SK-N-MC (cell line): ENCODE measurements around the gene SELENOV.

ENCODE experiments used
- DNase-seq: peaks from one replicate; pipeline ENCODE4 v3.0.0-alpha.2; 2011; ENCODE audit warnings: low read depth, low spot score
- H3K27ac ChIP-seq: fragments of 200-600 bp; sonication (generic); 2 replicates; pipeline ENCODE4 v1.5.1; 2016; ENCODE audit warnings: mixed run types
- H3K36me3 ChIP-seq: fragments of 200-600 bp; sonication (generic); 2 replicates; pipeline ENCODE4 v1.6.1; 2017; ENCODE audit warnings: antibody characterized with exemption, low read length, mixed read lengths; ENCODE audit not compliant: insufficient read depth
- H3K4me3 ChIP-seq: fragments of 200-600 bp; sonication (generic); 2 replicates; pipeline ENCODE4 v1.5.1; 2016
- H3K9ac ChIP-seq: fragments of 200-600 bp; sonication (generic); 2 replicates; pipeline ENCODE4 v1.8.0; 2017; ENCODE audit warnings: mixed run types, mixed read lengths; ENCODE audit not compliant: insufficient read length
- H3K9me3 ChIP-seq: fragments of 200-600 bp; sonication (generic); 2 replicates; pipeline ENCODE4 v1.6.1; 2017; ENCODE audit warnings: low read depth, mild to moderate bottlenecking, antibody characterized with exemption, low read length, moderate library complexity, mixed read lengths
- EZH2 ChIP-seq: fragments of 200-600 bp; sonication (generic); IDR thresholded peaks from one replicate; pipeline ENCODE4 v1.6.1; 2017; ENCODE audit warnings: antibody characterized with exemption
- FOXP2 ChIP-seq: optimal IDR thresholded peaks from 2 replicates; pipeline ENCODE3; 2011; ENCODE audit warnings: mild to moderate bottlenecking, moderate library complexity; ENCODE audit not compliant: insufficient read depth; ENCODE audit errors: extremely low read length, control extremely low read depth
- POLR2AphosphoS5 ChIP-seq: IDR thresholded peaks from 2 replicates; pipeline ENCODE4 v1.6.1; 2012; ENCODE audit warnings: mild to moderate bottlenecking, low read depth, low read length, borderline replicate concordance

Gene SELENOV

GRCh38 chr19:39568604-39569003 is 53.7 kb downstream of the SELENOV start:
- DNase-seq = no peak
- H3K4me3 ChIP-seq = no peak overlapping the region
- no peak overlapping the region for H3K27ac ChIP-seq
- no peak overlapping the region for H3K9ac ChIP-seq
- no peaks in the 10 kb centered on the region for H3K36me3 ChIP-seq
- TF ChIP-seq POLR2AphosphoS5 (no peak), EZH2 (no peak), FOXP2 (no peak)
- H3K9me3 ChIP-seq = no peaks in the 10 kb centered on the region
